EH (cell line): ENCODE results near the gene BSN.
A peak's percentile ranks its signal among the peaks of the same experiment; 100 is the strongest.

ENCODE experiments used
- DNase-seq: peaks from one replicate; pipeline ENCODE4 v3.0.0-alpha.2; 2015; ENCODE audit warnings: low read depth

BSN gene

GRCh38 chr3:49553692-49554632 lies at the start of gene BSN:
Gene BSN, plus strand, starts transcription at chr3:49554477. Its CDS starts 126 bp downstream, at chr3:49554603.
- DNase-seq, result peak; percentile 89

GRCh38 chr3:49506906-49507305 lies 47.4 kb upstream of the BSN start:
- DNase-seq, result no peak

DNA sequence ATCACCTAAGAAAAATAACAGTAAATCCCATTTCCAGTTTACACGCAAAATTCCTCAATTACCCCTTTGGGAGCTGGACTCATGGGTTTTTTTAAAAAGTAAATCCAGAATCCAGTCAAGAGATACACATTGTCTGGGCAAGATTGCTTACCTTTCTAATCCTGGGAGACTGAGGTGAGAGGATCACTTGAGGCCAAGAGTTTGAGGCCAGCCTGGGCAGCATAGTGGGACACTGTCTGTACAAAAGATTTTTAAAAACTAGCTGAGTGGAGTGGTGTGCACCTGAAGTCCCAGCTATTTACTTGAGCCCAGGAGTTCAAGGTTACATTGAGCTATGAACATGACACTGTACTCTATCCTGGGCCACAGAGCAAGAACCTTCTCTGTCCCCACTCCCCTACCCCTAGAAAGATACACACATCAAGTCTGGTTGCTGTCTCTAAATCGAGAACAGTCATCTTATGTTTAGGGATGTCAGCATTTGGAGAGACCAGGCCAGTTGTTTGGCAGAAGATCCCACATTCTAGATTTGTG lies 45.2 kb upstream of the BSN start:
- DNase-seq, result no peak

DNA sequence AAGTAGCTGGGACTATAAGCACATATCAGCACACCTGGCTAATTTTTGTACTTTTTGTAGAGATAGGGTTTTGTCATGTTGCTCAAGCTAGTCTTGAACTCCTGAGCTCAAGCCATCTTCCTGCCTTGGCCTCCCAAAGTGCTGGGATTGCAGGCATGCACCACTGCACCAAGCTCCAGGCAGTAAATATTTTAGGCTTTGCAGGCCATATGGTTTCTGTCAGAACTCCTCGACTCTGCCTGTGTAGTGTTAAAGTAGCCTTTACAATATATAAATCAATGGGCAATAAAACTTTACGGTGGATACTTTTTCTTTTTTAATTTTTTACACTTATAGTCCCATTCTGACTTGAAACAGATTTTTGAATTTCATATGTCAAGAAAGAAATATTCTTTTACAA lies 42.6 kb upstream of the BSN start:
- DNase-seq, result no peak

DNA sequence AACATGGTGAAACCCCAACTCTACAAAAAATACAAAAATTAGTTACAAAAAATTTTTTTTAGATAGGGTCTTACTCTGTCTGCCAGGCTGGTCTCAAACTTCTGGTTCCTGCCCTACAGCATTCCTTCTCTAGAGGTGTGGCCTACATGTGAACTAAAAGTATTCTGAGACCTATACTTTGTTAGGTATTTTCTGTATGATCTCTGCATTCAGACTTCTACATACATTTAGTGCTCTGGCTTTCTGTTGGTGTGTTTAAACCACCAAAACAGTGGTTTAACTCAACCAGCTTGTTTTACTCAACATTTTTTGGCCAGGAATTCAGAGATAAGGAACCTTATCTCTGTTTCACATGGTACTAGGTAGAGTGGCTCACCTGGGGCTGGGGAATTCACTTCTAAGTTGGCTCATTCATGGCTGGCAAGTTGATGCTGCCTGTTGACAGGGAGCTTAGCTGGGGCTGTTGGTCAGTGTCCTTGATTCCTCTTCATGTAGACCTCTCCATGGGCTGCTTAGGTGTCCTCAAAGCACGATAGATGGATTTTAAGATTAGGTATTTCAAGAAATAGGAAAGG lies 41.4 kb upstream of the BSN start:
- DNase-seq, result no peak

DNA sequence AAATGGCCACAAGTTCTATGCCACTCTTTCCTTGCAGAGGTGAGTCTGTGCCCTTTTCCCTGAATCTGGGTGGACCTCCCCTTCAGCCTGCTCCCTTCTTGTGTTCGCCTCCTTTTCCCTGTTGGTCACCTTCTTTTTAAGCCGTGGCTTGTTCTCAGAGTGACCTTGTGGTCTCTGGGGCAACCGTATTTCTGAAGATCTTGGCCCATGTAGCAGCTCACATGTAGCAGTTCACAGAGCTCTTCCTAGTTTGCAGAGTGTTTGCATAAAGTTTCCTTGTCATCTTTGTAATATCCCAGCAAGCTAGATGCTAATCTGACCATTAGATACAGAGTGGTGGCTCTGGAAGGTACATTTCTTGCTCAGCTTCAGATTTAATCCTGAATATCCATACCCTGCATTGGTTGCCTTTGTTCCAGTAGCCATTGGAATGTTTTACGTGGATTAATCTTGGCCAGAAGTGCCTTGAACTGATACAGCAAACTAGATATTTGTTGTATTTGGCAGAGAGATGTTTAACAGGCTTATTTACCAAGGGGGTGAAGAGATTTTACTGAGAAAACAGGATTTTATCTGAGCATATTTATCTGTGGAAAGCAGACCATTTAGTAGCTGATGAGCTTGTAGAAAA lies 40.7 kb upstream of the BSN start:
- no peak for DNase-seq

GRCh38 chr3:49518016-49518415 lies 36.3 kb upstream of the BSN start:
- DNase-seq, result no peak

DNA sequence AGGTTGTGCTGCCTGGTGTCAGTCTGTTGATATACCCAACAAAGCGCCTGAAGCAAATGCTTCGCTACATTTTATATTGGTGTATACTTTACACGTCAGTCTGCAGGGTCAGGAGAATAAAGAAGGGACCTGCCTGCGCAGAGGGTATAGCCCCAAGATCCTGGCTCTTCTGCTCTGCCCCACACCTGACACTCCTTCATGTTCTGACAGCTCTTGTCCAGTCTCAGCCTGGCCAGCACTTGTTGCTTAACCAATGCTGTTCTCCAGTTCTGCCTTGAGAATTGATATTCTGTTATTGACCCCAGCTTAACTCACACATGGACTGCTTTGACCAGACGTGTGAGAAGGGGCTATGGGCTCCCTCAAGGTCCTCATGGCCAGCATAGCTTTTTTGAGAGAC lies 35.8 kb upstream of the BSN start:
- no peak for DNase-seq

GRCh38 chr3:49519296-49519695 lies 35.0 kb upstream of the BSN start:
- DNase-seq, result no peak

DNA sequence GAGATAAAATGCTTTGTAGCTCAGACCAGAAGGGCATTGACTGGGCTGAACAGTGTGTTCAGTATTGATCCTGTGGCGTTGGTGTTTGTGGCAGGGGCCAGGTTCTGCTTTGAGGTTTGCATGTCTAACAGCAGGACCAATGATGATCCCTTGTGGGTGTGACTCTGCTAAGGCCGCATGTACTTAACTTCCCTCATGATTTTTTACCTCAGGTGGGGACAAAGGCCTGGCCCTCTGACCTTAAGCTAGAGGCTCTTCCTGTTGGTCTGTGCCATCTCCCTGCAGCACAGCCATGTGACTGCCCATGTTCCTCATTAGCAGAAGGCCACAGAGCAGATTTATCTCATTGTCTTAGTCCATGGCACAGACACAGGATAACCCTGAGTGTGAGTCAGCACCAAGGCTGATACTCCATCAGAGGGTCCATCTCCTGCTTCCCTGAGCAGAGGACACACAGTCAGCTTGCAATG lies 34.3 kb upstream of the BSN start:
- DNase-seq, result peak; percentile 15

- DNase-seq, result no peak
Measured at GRCh38 chr3:49523756-49524747, 30.2 kb upstream of the BSN start.

GRCh38 chr3:49529567-49529966 lies 24.7 kb upstream of the BSN start:
- no peak for DNase-seq

- DNase-seq, result no peak
Measured at GRCh38 chr3:49530231-49530630, 24.0 kb upstream of the BSN start.

GRCh38 chr3:49530701-49531100 lies 23.6 kb upstream of the BSN start:
- DNase-seq, result no peak

- no peak for DNase-seq
Measured at GRCh38 chr3:49531218-49531617, 23.1 kb upstream of the BSN start.

DNA sequence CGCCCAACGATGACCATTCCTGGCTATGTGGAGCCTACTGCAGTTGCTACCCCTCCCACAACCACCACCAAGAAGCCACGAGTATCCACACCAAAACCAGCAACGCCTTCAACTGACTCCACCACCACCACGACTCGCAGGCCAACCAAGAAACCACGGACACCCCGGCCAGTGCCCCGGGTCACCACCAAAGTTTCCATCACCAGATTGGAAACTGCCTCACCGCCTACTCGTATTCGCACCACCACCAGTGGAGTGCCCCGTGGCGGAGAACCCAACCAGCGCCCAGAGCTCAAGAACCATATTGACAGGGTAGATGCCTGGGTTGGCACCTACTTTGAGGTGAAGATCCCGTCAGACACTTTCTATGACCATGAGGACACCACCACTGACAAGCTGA lies 22.6 kb upstream of the BSN start:
- DNase-seq, result no peak

DNA sequence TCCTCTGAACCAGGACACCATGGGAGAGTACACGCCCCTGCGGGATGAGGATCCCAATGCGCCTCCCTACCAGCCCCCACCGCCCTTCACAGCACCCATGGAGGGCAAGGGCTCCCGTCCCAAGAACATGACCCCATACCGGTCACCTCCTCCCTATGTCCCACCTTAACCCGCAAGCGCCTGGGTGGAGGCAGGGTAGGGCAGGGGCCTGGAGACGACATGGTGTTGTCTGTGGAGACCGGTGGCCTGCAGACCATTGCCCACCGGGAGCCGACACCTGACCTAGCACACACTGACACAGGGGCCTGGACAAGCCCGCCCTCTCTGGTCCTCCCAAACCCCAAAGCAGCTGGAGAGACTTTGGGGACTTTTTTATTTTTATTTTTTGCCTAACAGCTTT lies 21.2 kb upstream of the BSN start:
- DNase-seq, result no peak

DNA sequence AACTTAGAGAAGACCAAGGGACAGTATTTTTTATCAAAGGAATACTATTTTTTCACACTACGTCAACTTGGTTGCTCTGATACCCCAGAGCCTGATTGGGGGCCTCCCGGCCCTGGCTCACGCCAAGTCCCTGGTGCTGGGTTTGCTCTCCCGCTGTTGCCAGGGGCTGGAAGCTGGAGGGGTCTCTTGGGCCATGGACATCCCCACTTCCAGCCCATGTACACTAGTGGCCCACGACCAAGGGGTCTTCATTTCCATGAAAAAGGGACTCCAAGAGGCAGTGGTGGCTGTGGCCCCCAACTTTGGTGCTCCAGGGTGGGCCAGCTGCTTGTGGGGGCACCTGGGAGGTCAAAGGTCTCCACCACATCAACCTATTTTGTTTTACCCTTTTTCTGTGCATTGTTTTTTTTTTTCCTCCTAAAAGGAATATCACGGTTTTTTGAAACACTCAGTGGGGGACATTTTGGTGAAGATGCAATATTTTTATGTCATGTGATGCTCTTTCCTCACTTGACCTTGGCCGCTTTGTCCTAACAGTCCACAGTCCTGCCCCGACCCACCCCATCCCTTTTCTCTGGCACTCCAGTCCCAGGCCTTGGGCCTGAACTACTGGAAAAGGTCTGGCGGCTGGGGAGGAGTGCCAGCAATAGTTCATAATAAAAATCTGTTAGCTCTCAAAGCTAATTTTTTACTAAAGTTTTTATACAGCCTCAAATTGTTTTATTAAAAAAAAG lies 20.3 kb upstream of the BSN start:
- DNase-seq, result no peak

DNA sequence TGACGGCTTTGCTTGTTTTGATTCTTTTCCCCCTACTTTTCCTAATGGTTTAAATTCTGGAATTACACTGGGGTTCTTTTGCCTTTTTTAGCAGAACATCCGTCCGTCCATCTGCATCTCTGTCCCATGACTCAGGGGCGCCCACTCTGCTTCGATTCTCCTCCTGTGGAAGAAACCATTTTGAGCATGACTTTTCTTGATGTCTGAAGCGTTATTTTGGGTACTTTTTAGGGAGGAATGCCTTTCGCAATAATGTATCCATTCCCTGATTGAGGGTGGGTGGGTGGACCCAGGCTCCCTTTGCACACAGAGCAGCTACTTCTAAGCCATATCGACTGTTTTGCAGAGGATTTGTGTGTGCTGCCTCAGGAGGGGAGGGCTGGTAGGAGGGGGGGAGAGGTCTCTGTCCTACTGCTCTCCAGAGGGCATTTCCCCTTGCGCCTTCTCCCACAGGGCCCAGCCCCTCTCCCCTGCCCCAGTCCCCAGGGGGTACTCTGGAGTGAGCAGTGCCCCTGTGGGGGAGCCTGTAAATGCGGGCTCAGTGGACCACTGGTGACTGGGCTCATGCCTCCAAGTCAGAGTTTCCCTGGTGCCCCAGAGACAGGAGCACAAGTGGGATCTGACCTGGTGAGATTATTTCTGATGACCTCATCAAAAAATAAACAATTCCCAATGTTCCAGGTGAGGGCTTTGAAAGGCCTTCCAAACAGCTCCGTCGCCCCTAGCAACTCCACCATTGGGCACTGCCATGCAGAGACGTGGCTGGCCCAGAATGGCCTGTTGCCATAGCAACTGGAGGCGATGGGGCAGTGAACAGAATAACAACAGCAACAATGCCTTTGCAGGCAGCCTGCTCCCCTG lies 19.5 kb upstream of the BSN start:
- no peak for DNase-seq
